Measurements from ENCODE around the gene TDRD7.

Gene TDRD7

DNA sequence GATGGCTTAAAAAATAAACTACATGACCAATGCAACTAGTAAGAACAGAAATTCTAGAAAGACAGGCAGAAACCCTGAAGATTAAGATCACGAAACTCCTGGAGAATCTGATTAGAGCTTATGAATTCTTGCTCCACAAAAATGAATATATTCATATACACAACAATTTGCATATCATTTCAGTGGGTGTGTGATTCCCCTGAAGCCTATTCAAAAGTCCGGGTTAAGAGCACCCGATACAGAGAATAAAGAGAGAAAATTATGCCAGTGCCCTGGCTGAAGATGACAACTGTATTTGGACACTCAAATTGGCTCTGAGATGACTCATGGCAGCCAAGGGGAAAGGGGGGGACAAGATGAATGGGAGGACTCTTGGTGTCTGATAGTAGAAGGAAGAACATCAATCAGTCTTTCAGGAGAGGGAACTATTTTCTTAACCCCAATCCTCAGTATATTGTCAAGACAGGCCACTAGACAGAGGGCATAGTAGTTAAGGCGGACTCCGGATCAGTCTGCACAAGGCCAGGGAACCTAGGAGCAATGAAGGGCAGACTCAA, 95.6 kb downstream of the TDRD7 start:
- no peak for DNase-seq

DNA sequence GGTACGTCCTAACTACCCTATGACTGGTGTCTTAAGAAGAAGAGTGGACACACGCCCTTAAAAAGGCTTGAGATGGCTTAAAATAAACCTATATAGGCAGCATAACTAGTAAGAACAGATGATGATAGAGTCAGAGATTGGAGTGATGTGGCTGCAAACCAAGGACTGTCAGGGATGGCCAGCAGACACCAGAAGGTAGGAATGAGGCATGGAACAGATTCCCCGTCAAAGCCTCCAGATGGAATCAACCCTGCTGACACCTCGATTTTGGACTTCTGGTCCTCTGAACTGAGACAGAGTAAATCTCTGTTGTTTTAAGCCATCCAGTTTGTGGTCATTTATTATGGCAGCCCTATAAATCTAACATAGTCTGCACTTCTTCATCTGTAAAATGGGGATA, 97.0 kb downstream of the TDRD7 start:
- DNase-seq: no peak

- no peak for DNase-seq
Observed at GRCh38 chr9:97510797-97511654, 99.1 kb downstream of the TDRD7 start.

- DNase-seq: no peak
Observed at GRCh38 chr9:97511655-97512427, 99.9 kb downstream of the TDRD7 start.

DNA sequence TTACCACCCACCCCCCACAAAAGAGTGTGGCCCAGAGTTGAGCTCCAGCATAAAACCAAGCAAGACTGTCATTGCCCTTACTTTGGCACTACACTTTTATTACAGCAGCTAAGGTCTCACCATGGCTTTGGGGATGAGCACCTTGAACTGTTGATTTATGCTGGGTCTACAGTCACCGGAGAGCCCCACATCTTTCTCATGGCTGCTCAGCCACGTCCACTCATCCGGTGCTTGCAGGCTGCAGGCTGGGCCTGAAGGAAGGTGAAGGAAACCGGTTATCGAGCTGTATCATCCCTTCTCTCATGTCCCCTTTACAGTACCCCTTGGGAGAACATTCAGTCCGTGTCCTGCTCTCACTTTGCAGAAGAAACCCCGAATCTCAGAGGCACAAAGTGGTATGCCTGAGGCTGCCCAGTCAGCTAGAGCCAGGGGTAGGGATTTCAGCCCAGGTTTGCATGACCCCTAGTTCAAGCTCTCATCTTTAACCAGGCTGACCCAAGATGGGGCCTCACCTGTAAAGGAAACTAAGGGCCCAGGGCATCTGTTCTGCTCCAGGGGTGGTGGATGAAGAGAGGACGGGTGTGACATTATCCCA, 101.2 kb downstream of the TDRD7 start:
- no peak for DNase-seq

GRCh38 chr9:97514531-97514930, 102.6 kb downstream of the TDRD7 start:
- no peak for DNase-seq

- no peak for DNase-seq
Observed at GRCh38 chr9:97515662-97516061, 103.8 kb downstream of the TDRD7 start.

GRCh38 chr9:97516111-97516510, 104.2 kb downstream of the TDRD7 start:
- no peak for DNase-seq

- DNase-seq: no peak
Observed at GRCh38 chr9:97517331-97518089, 105.6 kb downstream of the TDRD7 start.

GRCh38 chr9:97518166-97518908, 106.4 kb downstream of the TDRD7 start:
- DNase-seq: no peak

DNA sequence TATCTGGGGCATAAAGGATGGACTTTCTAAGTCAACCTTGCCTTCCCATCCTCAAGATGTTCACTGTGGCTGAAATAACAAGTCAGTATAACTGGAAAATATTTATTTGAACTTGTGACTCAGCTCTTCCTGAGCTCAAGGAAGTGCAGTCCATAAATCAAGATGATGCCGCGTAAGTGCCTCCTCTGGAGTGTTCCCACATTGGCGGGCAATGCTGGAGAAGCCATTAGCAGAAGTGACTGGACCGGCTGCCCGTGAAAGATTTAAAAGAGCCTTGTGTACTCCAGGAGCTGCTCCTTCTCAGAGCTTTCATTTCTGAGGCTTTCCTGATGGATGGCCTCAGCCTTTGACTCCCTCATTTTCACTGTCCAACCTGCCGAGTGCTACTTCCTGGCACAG, 107.0 kb downstream of the TDRD7 start:
- DNase-seq: no peak

DNA sequence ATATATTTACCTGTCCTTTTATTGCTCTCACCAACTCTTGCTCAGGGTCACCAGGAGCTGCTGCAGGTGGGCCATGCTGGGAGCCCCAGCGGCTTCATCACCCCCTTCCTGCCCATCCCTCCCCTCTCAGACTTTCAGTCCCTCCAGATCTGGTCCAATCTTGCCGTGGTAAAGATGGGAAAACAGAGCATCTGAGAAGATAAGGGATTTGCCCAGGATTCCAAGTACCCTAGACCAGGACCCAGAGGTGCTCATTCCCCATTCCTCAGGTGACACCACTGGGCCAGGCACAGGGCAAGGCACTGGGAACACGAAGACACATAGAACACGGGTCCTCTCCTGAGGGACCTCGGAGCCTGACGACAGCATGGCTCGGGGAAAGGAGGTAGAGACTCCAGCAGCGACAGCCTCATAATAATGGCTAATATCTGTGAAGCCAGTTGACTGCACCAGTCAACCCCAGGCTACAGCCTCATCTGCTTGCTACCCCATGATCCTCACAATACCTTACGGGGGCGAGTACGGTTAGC, 107.6 kb downstream of the TDRD7 start:
- DNase-seq: no peak

GRCh38 chr9:97521576-97522333, 109.9 kb downstream of the TDRD7 start:
- no peak for DNase-seq

- no peak for DNase-seq
Observed at GRCh38 chr9:97524424-97524823, 112.5 kb downstream of the TDRD7 start.

- DNase-seq: no peak
Observed at GRCh38 chr9:97525451-97525850, 113.6 kb downstream of the TDRD7 start.

DNA sequence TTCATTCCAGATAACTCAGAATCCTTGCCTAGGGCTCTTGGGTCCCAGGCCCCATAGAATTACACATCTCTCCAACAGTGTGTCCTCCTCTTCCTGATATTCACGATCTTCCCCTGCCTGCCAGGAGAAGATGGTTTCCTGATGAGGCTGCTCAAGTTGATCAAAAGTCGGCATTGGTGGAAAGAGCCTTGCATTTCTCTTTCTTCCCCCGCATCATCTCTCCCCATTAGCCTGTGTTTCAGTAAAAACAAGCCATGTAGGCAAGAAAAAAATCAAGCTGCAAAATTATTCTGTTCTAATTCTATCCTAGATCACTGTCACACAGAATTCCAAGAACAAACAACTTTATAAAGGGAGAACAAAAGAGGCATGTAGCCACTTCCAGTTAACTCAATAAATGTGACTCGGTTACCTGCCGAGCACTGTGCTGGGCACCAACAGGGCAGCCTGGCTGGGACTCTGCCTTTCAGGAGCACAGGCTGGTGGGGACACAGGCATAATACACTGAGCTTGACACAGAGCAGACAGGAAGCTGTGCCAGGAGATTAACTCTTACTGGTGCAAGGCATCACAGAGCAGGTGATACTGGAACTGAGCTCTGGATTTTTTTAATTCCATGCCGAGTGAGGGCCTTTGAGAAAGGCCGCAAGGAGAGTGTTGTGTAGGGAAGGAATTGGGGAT, 115.1 kb downstream of the TDRD7 start:
- DNase-seq: no peak

DNA sequence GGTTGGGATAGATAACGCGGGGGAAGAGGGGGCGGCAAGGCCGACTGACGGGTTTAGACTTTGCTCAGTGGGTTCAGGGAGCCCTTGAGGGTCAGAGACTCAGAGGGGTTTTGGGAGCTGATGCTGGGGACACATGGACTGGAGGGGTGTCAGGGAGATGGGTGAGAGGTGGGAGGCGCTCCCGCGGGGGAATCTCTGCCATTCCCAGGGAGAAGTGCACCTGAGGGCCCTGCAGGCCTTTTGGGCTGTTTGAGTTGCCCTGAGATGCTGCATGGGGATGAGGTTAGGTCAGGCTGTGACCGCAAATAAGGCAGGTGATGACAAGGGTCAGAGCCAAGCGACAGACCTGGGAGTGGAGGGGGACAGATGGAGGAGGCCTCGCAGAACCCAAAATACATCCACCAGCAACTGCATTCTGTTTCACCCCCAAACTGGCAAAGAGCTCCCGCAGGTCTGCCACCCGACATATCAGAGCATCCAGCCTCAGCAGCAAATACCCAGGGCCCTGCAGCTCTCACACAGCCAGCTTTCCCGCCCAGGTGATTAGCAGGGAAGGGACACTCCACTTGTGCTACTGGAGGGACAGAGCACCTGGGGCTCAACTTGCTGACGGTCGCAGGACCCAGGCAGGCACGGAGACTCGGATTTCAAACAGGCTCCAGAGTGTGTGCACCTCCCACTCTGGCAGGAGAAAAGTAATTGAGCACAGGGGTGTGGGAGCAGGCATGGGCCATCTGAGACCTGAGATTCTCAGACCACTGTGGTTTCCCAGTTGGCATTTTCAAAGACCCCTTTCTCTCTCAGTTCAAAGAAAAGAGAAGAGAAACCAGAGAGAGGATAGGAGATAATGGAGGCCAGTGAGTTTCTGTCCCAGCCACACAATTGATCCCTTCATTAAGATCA, 116.0 kb downstream of the TDRD7 start:
- DNase-seq: no peak

DNA sequence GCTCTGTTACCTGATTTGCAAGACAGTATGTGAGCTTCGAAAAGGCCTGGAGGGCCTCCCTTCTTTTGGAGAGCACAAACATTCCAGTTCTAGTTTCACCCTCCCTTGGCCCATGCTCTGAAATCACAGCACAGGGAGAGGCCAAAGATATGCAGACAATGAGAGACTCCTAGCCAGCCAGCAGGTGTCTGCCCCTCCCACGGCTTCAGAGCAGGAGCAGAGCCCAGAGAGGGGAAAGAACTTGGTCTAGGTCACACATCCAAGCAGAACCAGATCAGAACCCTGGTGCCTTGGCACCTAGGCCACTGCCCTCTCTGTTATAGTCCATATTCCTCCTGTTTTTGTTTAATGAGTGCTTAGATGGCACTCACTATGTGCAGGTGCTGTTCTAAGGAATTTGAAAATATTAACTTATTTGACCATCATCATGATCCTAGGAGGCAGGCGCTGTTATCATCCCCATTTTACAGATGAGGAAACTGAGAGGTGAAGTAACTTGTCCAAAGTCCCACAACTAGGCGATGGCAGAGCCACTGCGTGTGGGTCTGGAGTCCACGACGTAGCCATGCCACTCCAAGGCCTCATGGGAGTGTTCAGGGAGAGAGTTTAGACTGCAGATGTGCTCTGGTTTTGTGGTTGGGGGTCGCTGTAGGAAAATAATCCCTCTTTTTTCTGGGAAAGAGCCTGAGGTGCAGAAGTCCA, 116.8 kb downstream of the TDRD7 start:
- no peak for DNase-seq

Measured in NCI-H1417 treated with DMSO at 0.1 percent for 48 hours (cell line).